GM12872 (cell line): Measurements from ENCODE around the gene PARN.

Experiments
- TF ChIP-seq, protein P1 (sequence below): IDR thresholded peaks from 3 replicates; pipeline ENCODE4 v1.5.1; 2011; ENCODE audit warnings: low read depth, mild to moderate bottlenecking, low read length, moderate library complexity; ENCODE audit not compliant: insufficient read depth

PARN gene

DNA sequence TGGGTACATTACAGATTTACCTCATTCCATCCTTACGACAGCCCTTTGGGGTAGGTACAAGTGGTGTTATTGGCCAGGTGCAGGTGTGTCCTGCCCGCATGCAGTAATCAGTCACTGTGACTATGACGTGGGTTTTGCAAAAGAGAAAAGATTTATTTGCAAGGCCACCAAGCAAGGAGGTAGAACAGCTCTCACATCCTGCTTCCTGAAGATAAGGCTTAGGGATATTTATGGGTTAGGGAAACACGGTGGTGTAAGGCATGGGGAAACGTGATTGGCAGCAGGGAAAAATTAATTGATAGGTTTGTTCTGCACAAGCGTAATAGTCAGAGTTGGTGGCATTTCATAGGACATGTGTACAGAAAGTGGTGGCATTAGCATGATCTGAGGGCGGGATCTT, 214.8 kb downstream of the PARN start:
- TF ChIP-seq, protein P1, sequence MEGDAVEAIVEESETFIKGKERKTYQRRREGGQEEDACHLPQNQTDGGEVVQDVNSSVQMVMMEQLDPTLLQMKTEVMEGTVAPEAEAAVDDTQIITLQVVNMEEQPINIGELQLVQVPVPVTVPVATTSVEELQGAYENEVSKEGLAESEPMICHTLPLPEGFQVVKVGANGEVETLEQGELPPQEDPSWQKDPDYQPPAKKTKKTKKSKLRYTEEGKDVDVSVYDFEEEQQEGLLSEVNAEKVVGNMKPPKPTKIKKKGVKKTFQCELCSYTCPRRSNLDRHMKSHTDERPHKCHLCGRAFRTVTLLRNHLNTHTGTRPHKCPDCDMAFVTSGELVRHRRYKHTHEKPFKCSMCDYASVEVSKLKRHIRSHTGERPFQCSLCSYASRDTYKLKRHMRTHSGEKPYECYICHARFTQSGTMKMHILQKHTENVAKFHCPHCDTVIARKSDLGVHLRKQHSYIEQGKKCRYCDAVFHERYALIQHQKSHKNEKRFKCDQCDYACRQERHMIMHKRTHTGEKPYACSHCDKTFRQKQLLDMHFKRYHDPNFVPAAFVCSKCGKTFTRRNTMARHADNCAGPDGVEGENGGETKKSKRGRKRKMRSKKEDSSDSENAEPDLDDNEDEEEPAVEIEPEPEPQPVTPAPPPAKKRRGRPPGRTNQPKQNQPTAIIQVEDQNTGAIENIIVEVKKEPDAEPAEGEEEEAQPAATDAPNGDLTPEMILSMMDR = no peak

DNA sequence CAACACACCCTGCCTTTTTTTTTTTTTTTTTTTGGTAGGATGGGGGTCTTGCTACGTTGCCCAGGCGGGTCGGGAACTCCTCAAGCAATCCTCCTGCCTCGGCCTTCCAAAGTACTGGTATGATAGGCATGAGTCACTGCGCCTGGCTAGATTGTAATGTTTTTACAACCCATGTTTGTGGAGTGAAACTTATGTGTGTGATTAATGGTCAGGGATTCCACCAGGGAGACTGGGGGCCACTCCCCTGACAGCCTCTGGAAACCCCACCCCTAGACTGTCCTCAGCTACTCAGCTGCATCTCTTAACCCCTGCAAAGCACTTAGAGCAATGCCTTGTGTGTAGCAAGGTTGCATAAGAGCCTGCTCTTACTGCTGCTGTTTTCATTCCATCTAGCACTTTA, 220.5 kb downstream of the PARN start:
- TF ChIP-seq, protein P1 = no peak

DNA sequence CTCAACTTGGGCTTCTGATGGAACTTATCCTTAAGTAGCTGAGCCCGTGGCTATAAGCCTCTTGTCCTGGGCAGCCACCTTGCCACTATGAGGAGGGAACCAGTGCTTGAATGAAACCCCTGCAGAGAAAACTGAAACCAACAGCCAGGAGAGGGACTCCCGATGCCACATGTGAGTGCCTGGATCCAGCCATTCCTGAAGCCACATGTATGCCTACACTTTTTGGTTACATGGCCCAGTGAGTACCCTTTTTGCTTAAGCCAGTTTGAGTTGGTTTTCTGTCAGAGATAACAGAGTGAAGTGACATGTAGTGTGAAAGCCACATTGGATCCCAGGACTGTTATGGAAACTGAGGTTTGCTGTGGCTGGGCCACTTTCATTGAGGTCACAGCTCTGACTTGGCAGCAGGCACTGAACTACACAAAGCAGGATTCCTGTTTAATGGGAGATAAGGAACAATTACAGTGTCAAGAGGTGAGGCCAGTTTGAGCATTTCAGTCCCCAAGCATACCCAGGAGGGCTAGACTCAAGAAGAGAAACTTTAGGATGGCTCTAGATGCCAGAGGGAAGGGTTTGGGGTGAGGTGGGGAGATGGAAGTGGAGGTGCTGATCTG, 222.2 kb downstream of the PARN start:
- TF ChIP-seq, protein P1 = no peak

DNA sequence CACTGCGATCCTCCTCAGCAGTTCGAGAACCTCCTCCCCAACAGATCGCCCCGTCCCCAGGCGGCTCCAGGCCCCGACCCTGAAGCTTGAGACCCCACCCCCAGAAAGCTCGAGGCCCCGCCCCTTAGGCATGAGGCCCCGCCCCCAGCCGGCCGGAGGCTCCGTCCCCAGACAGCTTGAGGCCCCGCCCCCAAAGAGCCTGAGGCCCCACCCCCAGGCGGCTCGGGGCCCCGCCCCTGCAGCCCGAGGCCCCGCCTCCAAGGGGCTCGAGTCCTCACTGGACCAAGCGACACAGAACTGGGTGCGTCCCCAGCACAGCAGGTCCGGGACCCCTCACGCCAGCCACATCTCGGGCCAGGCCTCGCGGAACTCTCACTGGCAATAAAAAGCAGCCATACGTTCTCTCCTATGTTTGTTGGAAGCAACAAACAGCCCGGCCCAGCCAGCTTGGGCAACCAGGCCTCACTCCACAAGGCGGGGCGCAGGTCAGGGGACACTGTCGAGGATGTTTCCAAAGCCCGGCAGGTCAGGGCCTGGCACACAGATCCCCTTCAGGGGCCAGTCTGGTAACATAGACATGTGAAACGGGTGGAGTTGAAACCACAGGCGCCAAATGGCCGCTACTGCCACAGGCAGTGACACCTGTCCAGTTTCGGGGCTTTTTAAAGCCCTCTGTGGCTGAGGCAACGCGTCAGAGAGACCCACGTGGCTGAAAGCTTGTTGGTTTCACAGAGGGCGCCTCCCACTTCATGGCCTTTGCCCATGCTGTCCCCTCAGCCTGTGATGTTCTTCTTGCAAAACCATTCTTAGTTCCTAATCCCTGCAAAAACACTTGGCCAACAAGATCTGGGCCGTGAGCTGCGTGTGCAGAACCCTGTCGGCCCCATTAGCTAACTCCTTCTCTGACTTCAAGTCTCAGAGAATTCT, 224.2 kb downstream of the PARN start:
- TF ChIP-seq, protein P1 = no peak

DNA sequence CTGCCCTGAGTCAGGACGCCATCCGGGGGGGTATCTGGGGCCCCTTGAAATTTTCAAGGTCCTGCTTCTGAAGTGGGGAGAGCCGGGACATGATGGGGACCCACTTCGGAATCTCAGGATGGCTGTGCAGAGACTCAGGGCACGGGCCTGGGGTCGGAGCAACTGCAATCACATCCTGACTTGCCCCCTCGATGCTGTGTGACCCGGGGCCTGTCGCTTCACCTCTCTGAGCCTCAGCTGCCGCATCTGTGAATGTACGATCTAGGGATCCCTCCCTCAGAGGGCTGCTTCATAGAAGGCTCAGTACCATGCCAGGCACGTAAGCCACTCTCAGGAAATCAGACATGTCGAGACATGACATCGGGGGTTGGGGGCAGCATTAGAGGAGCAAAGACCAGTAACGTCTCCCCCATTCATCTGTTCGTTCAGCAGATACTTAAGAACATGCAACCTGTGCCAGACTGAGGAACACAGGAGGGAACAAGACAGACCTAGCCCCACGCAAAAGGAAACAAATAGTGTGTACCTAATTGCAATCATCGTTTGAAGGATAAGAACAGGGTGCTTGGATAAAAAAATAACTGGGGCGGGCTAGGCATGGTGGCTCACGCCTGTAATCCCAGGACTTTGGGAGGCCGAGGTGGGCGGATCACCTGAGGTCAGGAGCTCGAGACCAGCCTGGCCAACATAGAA, 229.6 kb downstream of the PARN start:
- TF ChIP-seq, protein P1 = no peak

DNA sequence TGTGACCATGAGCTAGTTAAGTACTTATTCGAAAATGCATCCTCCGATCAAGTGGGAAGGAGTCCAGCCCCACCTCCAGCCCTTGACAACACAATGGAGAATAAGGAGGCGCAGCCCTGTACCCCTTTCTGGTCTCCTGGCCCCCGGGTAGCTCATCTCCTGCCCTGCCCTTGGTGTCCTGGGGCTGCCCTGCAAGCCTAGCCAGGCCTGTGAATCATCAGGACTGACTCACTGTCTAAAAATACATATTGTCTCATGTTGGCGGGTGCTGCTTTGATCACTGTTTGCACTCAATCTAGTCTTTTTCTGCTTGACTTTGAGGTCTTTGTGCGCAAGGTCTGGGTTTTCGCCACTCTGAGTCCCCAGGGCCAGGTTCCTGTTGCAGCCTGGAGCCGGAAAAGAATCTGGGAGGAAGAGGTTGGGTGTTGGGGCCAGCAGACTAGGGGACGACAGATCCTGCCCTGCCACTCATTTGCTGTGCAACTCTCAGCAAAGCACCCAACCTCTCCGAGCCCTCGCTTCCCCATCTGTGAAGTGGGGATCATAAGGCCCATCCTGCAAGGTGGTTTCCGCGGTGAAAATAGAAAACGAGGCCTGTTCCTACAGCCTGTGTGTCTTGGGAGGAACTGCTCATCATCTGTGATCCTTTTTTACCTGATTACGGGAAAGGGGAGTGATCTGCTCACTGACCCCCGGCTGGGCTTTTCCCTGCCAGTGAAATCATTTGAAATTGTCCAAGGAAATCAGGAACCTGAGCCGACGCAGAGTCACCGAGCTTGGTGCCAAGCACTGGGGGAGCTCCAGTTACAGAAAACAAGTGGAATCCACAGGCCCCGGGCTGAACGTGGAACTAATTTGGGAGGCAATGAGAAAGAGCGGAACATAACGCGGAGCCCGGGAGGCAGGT, 230.4 kb downstream of the PARN start:
- TF ChIP-seq, protein P1 = no peak
